ENCODE results near the gene BMPR1B.

BMPR1B gene

DNA sequence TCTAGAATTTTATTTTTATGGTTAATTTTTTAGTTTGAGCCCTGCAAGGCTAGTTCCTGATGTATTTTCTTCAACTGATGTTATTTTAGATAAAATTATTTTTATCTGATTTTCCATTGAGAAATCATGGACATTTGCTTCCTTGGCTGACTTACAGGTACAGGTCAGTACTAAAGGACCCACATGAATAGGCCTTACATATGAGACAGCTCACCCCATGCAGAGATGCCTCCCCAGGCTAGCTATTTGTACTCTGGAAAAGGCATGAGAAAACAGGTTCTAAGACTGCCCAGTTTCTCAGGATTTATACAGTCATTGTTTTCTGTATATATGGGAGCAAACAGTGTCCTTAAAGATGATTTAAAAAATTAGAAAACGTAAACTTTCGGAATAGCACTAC, 255.5 kb downstream of the BMPR1B start:
- H3K9ac ChIP-seq (ENCODE audit: low read length) = no peak overlapping the region
- no peaks in the 10 kb centered on the region for H3K4me1 ChIP-seq (ENCODE audit: control insufficient read depth, low read depth, low read length)
- H3K4me3 ChIP-seq (ENCODE audit: low read length) = no peak overlapping the region
- H3K36me3 ChIP-seq (ENCODE audit: control insufficient read depth, low read depth, low read length) = no peaks in the 10 kb centered on the region
- no peak overlapping the region for H3K27ac ChIP-seq (ENCODE audit: low read length)
- H3K9me3 ChIP-seq (ENCODE audit: control insufficient read depth, low read depth, low read length) = no peaks in the 10 kb centered on the region
- H3K27me3 ChIP-seq (ENCODE audit: control insufficient read depth, insufficient read depth, low read length) = no peaks in the 10 kb centered on the region

GRCh38 chr4:95014068-95014467, 256.3 kb downstream of the BMPR1B start:
- no peaks in the 10 kb centered on the region for H3K4me1 ChIP-seq (ENCODE audit: control insufficient read depth, low read depth, low read length)
- no peak overlapping the region for H3K27ac ChIP-seq (ENCODE audit: low read length)
- no peak overlapping the region for H3K4me3 ChIP-seq (ENCODE audit: low read length)
- H3K9me3 ChIP-seq (ENCODE audit: control insufficient read depth, low read depth, low read length) = no peaks in the 10 kb centered on the region
- H3K9ac ChIP-seq (ENCODE audit: low read length) = no peak overlapping the region
- no peaks in the 10 kb centered on the region for H3K27me3 ChIP-seq (ENCODE audit: control insufficient read depth, insufficient read depth, low read length)
- H3K36me3 ChIP-seq (ENCODE audit: control insufficient read depth, low read depth, low read length) = no peaks in the 10 kb centered on the region

GRCh38 chr4:95017305-95018064, 259.7 kb downstream of the BMPR1B start:
- H3K9ac ChIP-seq (ENCODE audit: low read length) = no peak overlapping the region
- no peaks in the 10 kb centered on the region for H3K9me3 ChIP-seq (ENCODE audit: control insufficient read depth, low read depth, low read length)
- no peaks in the 10 kb centered on the region for H3K4me1 ChIP-seq (ENCODE audit: control insufficient read depth, low read depth, low read length)
- no peak overlapping the region for H3K27ac ChIP-seq (ENCODE audit: low read length)
- no peaks in the 10 kb centered on the region for H3K27me3 ChIP-seq (ENCODE audit: control insufficient read depth, insufficient read depth, low read length)
- no peak overlapping the region for H3K4me3 ChIP-seq (ENCODE audit: low read length)
- H3K36me3 ChIP-seq (ENCODE audit: control insufficient read depth, low read depth, low read length) = no peaks in the 10 kb centered on the region

- no peak overlapping the region for H3K9ac ChIP-seq (ENCODE audit: low read length)
- H3K4me3 ChIP-seq (ENCODE audit: low read length) = no peak overlapping the region
- H3K27ac ChIP-seq (ENCODE audit: low read length) = no peak overlapping the region
- H3K36me3 ChIP-seq (ENCODE audit: control insufficient read depth, low read depth, low read length) = no peaks in the 10 kb centered on the region
- H3K4me1 ChIP-seq (ENCODE audit: control insufficient read depth, low read depth, low read length) = no peaks in the 10 kb centered on the region
- no peaks in the 10 kb centered on the region for H3K27me3 ChIP-seq (ENCODE audit: control insufficient read depth, insufficient read depth, low read length)
- no peaks in the 10 kb centered on the region for H3K9me3 ChIP-seq (ENCODE audit: control insufficient read depth, low read depth, low read length)
Measured at GRCh38 chr4:95018785-95019184, 261.0 kb downstream of the BMPR1B start.

DNA sequence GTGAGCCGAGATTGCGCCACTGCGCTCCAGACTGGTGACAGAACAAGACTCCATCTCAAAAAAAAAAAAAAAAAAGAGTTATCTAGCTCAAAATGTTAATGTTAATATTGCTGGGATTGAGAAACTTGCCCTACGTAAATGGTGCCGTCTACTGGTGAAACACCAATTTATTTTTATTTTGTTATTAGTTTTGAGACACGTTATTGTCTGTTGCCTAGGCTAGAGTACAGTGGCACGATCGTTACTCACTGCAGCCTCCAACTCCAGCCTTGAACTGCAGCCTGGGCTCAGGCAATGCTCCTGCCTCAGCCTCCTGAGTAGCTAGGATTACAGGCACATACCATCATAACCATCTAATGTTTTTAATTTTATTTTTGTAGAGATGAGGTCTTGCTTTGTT, 262.8 kb downstream of the BMPR1B start:
- H3K9me3 ChIP-seq (ENCODE audit: control insufficient read depth, low read depth, low read length) = no peaks in the 10 kb centered on the region
- H3K27ac ChIP-seq (ENCODE audit: low read length) = no peak overlapping the region
- H3K27me3 ChIP-seq (ENCODE audit: control insufficient read depth, insufficient read depth, low read length) = no peaks in the 10 kb centered on the region
- no peaks in the 10 kb centered on the region for H3K36me3 ChIP-seq (ENCODE audit: control insufficient read depth, low read depth, low read length)
- H3K4me3 ChIP-seq (ENCODE audit: low read length) = no peak overlapping the region
- H3K4me1 ChIP-seq (ENCODE audit: control insufficient read depth, low read depth, low read length) = no peaks in the 10 kb centered on the region
- no peak overlapping the region for H3K9ac ChIP-seq (ENCODE audit: low read length)

GRCh38 chr4:95021099-95021498, 263.3 kb downstream of the BMPR1B start:
- Histone ChIP-seq H3K4me3 (ENCODE audit: low read length) (no peak overlapping the region), H3K27ac (ENCODE audit: low read length) (no peak overlapping the region), H3K9me3 (ENCODE audit: control insufficient read depth, low read depth, low read length) (no peaks in the 10 kb centered on the region), H3K36me3 (ENCODE audit: control insufficient read depth, low read depth, low read length) (no peaks in the 10 kb centered on the region), H3K27me3 (ENCODE audit: control insufficient read depth, insufficient read depth, low read length) (no peaks in the 10 kb centered on the region), H3K4me1 (ENCODE audit: control insufficient read depth, low read depth, low read length) (no peaks in the 10 kb centered on the region), H3K9ac (ENCODE audit: low read length) (no peak overlapping the region)

- no peak overlapping the region for H3K9ac ChIP-seq (ENCODE audit: low read length)
- H3K27me3 ChIP-seq (ENCODE audit: control insufficient read depth, insufficient read depth, low read length) = no peaks in the 10 kb centered on the region
- no peak overlapping the region for H3K4me3 ChIP-seq (ENCODE audit: low read length)
- H3K27ac ChIP-seq (ENCODE audit: low read length) = no peak overlapping the region
- H3K36me3 ChIP-seq (ENCODE audit: control insufficient read depth, low read depth, low read length) = no peaks in the 10 kb centered on the region
- peaks cover 11% of the 10 kb centered on the region for H3K4me1 ChIP-seq (ENCODE audit: control insufficient read depth, low read depth, low read length)
- H3K9me3 ChIP-seq (ENCODE audit: control insufficient read depth, low read depth, low read length) = no peaks in the 10 kb centered on the region
Measured at GRCh38 chr4:95023110-95023509, 265.4 kb downstream of the BMPR1B start.

DNA sequence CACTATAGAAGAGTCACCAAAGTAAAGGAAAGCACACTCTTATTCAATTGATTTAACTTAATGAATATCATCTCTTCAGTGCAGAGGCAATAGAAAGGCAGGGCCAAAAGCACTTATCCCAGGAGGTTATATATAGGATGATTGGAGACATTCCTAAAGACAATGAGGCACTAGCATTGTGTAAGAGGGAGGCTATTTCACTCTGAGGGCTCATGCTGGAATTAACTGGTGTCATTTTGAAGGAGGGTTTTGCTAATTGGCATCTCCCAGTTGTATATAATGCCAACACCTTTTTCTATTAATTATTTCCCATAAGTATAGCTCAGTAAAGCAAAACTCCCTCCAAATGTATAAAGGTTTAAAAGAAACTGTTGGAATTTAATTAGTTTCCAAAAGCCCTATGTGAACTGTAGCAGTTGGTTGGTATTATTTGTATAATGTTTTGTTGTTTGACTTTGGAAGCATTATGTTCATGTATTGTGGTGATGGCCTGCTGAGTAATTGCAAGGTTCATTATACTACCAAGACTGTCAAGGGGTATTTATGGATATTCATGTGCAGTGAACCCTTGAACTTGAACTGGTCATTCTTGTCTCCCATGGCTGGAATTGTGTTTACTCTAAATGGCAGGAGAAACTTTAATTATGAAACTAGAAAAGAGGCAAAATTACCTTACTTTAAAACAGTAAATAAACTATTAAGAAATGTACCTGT, 270.3 kb downstream of the BMPR1B start:
- Histone ChIP-seq H3K27ac (ENCODE audit: low read length) (no peak overlapping the region), H3K36me3 (ENCODE audit: control insufficient read depth, low read depth, low read length) (no peaks in the 10 kb centered on the region)

DNA sequence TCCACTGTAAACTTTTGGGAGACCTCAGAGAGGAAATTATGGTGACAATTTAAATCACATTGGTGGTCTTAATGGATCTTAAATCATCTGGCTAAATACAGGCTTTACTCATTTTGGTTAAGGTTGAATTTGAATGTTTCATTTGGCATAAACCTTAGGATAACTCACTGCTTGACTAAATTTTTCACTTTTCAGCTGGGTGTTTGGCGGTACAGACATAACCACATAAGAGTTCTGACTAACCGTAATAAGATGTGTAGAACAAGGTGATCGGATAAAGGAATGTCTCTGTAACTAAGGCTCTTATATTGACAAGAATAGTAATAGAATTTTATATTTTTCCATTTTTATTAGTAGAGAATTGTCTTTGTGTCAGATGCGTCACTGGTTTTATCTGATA, 281.0 kb downstream of the BMPR1B start:
- H3K36me3 ChIP-seq (ENCODE audit: control insufficient read depth, low read depth, low read length) = no peaks in the 10 kb centered on the region
- H3K9me3 ChIP-seq (ENCODE audit: control insufficient read depth, low read depth, low read length) = no peaks in the 10 kb centered on the region
- no peaks in the 10 kb centered on the region for H3K4me1 ChIP-seq (ENCODE audit: control insufficient read depth, low read depth, low read length)
- no peak overlapping the region for H3K9ac ChIP-seq (ENCODE audit: low read length)
- no peak overlapping the region for H3K27ac ChIP-seq (ENCODE audit: low read length)
- H3K27me3 ChIP-seq (ENCODE audit: control insufficient read depth, insufficient read depth, low read length) = no peaks in the 10 kb centered on the region
- H3K4me3 ChIP-seq (ENCODE audit: low read length) = no peak overlapping the region

More for the DNA sequence above, 270.3 kb downstream of the BMPR1B start:
- H3K27me3 ChIP-seq (ENCODE audit: control insufficient read depth, insufficient read depth, low read length) = no peaks in the 10 kb centered on the region
- no peak overlapping the region for H3K9ac ChIP-seq (ENCODE audit: low read length)
- H3K9me3 ChIP-seq (ENCODE audit: control insufficient read depth, low read depth, low read length) = no peaks in the 10 kb centered on the region
- peaks cover 13% of the 10 kb centered on the region for H3K4me1 ChIP-seq (ENCODE audit: control insufficient read depth, low read depth, low read length)
- H3K4me3 ChIP-seq (ENCODE audit: low read length) = no peak overlapping the region

GRCh38 chr4:95044324-95044837, 286.6 kb downstream of the BMPR1B start:
- no peaks in the 10 kb centered on the region for H3K9me3 ChIP-seq (ENCODE audit: control insufficient read depth, low read depth, low read length)
- H3K27me3 ChIP-seq (ENCODE audit: control insufficient read depth, insufficient read depth, low read length) = no peaks in the 10 kb centered on the region
- H3K9ac ChIP-seq (ENCODE audit: low read length) = no peak overlapping the region
- no peak overlapping the region for H3K4me3 ChIP-seq (ENCODE audit: low read length)
- H3K36me3 ChIP-seq (ENCODE audit: control insufficient read depth, low read depth, low read length) = no peaks in the 10 kb centered on the region
- peaks cover 16% of the 10 kb centered on the region for H3K4me1 ChIP-seq (ENCODE audit: control insufficient read depth, low read depth, low read length)
- no peak overlapping the region for H3K27ac ChIP-seq (ENCODE audit: low read length)

DNA sequence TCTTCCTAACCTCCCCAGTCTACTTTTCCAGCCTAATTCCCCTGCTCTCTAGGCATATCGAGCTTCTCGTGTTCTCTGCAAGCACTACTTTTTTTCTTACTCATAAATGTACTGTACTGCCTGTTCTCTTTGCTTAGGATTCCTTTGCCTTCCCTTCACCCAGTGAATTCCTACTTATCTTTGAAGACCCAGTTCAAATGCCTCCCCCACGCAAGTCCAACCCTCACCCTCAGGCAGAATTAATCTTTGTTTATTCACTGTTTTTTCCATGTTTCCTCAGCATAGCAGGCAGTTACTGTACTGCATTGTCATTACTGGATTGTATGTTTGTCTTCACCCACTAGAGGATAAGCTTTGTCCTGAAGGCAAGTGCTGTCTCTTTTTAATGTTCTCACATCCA, 287.7 kb downstream of the BMPR1B start:
- Histone ChIP-seq H3K4me3 (ENCODE audit: low read length) (no peak overlapping the region), H3K4me1 (ENCODE audit: control insufficient read depth, low read depth, low read length) (peaks cover 16% of the 10 kb centered on the region), H3K9ac (ENCODE audit: low read length) (no peak overlapping the region), H3K36me3 (ENCODE audit: control insufficient read depth, low read depth, low read length) (no peaks in the 10 kb centered on the region), H3K27ac (ENCODE audit: low read length) (no peak overlapping the region), H3K9me3 (ENCODE audit: control insufficient read depth, low read depth, low read length) (no peaks in the 10 kb centered on the region), H3K27me3 (ENCODE audit: control insufficient read depth, insufficient read depth, low read length) (no peaks in the 10 kb centered on the region)

DNA sequence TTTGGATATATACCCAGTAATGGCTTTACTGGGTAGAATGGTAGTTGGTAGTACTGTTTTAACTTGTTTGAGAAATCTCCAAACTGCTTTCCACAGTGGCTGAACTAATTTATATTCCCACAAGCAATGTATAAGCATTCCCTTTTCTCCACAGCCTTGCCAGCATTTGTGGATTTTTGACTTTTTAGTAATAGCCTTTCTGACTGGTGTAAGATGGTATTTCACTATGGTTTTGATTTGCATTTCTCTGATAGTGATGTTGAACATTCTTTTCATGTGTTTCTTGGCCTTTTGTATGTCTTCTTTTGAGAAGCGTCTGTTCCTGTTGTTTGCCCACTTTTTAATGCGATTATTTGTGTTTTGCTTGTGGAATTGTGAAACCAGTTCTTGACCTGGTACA, 290.5 kb downstream of the BMPR1B start:
- Histone ChIP-seq H3K27me3 (ENCODE audit: control insufficient read depth, insufficient read depth, low read length) (no peaks in the 10 kb centered on the region), H3K4me3 (ENCODE audit: low read length) (no peak overlapping the region), H3K9ac (ENCODE audit: low read length) (no peak overlapping the region), H3K27ac (ENCODE audit: low read length) (no peak overlapping the region), H3K4me1 (ENCODE audit: control insufficient read depth, low read depth, low read length) (peaks cover 16% of the 10 kb centered on the region), H3K9me3 (ENCODE audit: control insufficient read depth, low read depth, low read length) (no peaks in the 10 kb centered on the region), H3K36me3 (ENCODE audit: control insufficient read depth, low read depth, low read length) (no peaks in the 10 kb centered on the region)

Measured in iPS-18a (cell line).